Measurements from ENCODE around the gene AVEN.

The AVEN gene

GRCh38 chr15:33866101-33866737 is 172.8 kb downstream of the AVEN start:
- DNase-seq (ENCODE audit: extremely low read depth, insufficient read length), result no peak
- H3K27me3 ChIP-seq (replicated peaks; ENCODE audit: control insufficient read depth, insufficient read depth, low read length), result no peaks in the 10 kb centered on the region
- TF ChIP-seq CTCF (IDR thresholded peaks at IDR 0.05; ENCODE audit: insufficient read depth, low read length, poor library complexity, severe bottlenecking), result no peak
- H3K4me3 ChIP-seq (replicated peaks; ENCODE audit: low read depth, low read length), result no peak overlapping the region
- H3K36me3 ChIP-seq (ENCODE audit: control insufficient read depth, insufficient read depth, low read length), result no peaks in the 10 kb centered on the region

DNA sequence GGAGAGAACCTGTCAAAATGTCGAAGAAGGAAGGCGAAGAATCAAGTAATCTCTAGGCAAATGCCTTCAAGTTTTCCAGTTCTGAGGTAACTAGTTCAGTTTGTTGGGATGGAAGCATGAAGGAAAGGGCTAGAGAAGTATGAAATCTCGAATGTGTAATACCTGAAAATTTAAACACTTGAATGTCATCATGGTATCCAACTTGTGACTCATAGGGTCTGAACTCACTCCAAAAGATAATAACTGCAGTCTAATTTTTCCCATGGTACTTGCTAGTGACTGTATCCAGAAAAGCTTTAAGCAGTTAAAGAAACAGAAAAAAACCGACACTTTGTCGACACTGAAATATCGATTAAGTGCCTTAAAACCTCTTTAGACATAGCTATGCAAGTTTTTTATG is 173.6 kb downstream of the AVEN start:
- DNase-seq (ENCODE audit: extremely low read depth, insufficient read length), result no peak
- no peak overlapping the region for H3K4me3 ChIP-seq (replicated peaks; ENCODE audit: low read depth, low read length)
- no peaks in the 10 kb centered on the region for H3K27me3 ChIP-seq (replicated peaks; ENCODE audit: control insufficient read depth, insufficient read depth, low read length)
- H3K36me3 ChIP-seq (ENCODE audit: control insufficient read depth, insufficient read depth, low read length), result no peaks in the 10 kb centered on the region
- TF ChIP-seq CTCF (IDR thresholded peaks at IDR 0.05; ENCODE audit: insufficient read depth, low read length, poor library complexity, severe bottlenecking), result no peak

DNA sequence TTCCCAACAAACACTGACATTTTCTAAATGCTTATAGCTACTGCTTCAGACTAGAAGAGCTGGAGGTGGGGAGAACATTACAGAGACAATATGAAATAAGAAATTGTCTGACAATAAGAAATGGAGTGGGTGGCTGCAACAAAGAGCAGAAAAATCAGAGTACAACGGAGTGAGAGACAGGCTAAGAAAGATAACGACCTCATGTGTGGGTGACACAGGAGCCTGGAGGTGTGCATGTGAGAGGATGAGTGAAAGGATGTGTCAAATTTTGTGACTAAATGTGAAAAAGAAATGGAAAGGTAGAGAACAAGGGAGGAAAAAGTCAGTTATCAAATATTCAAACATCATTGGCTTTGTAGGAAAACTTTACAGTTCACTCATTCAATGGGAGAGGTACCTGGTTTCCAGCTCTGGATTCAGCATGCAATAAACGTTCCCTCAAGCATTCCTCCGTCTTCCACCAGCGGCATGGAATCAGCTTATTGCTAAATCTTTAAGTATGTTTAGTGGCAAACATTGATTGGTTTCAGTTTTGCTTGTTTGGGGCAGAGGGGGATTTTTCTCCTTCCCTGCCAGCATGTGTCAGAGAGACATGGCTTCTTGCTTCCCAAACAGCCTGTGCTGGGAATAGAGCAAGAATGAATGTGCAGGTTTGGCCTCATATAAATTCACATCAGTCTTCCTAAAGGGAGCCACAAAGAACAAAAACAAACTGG is 174.5 kb downstream of the AVEN start:
- Histone ChIP-seq H3K4me3 (replicated peaks; ENCODE audit: low read depth, low read length) (no peak overlapping the region), H3K27me3 (replicated peaks; ENCODE audit: control insufficient read depth, insufficient read depth, low read length) (no peaks in the 10 kb centered on the region)
- TF ChIP-seq CTCF (IDR thresholded peaks at IDR 0.05; ENCODE audit: insufficient read depth, low read length, poor library complexity, severe bottlenecking), result no peak

DNA sequence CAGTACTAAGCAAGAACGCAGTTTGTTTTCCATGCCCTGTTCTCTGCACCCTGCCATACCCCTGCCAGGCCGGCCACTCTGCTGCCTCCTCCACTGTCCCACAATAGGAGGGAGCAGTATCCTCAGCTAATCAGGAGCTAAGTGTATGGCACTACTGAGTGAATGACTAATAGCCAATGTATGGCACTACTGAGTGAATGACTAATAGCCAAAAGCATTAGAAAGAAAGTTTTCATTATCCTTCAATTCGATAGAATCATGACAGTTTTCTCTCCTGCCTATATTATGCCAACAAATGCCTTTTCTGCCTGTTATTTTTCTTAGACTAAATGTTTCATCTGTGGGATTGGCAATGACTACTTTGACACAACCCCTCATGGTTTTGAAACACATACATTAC is 178.2 kb downstream of the AVEN start:
- no peak for DNase-seq (ENCODE audit: extremely low read depth, insufficient read length)
- Histone ChIP-seq H3K27me3 (replicated peaks; ENCODE audit: control insufficient read depth, insufficient read depth, low read length) (no peaks in the 10 kb centered on the region), H3K36me3 (ENCODE audit: control insufficient read depth, insufficient read depth, low read length) (no peaks in the 10 kb centered on the region), H3K4me3 (replicated peaks; ENCODE audit: low read depth, low read length) (no peak overlapping the region)
- no peak for TF ChIP-seq CTCF (IDR thresholded peaks at IDR 0.05; ENCODE audit: insufficient read depth, low read length, poor library complexity, severe bottlenecking)

More for the DNA sequence above, 174.5 kb downstream of the AVEN start:
- H3K36me3 ChIP-seq (ENCODE audit: control insufficient read depth, insufficient read depth, low read length), result no peaks in the 10 kb centered on the region
- no peak for DNase-seq (ENCODE audit: extremely low read depth, insufficient read length)

DNA sequence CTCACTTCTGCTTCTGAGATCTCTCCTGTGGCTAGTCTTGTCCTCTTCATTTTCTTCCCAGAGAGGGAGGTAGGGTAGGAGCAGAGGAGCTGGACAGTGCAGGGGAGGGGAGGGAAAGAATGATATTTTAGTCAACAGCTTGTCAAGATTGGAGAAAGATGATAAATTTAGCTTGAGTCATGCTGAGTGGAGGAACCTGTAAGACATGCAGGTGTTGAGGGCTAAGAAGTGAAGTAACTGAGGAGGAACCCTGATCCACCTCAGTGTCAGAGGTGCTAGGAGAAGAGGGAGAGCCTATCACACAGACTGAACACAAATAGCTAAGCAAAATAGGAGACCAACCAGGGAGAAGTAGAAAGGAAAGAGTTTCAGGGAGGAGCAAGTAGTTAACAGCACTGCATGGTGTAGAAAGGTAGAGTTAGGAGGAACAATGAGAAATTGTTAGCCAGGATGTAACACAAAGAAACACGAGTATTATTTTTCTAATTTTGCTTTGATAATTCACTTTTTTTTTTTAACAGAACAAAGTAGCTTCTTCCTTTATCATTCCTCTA is 178.9 kb downstream of the AVEN start:
- no peaks in the 10 kb centered on the region for H3K36me3 ChIP-seq (ENCODE audit: control insufficient read depth, insufficient read depth, low read length)
- no peak for DNase-seq (ENCODE audit: extremely low read depth, insufficient read length)
- no peak overlapping the region for H3K4me3 ChIP-seq (replicated peaks; ENCODE audit: low read depth, low read length)
- no peaks in the 10 kb centered on the region for H3K27me3 ChIP-seq (replicated peaks; ENCODE audit: control insufficient read depth, insufficient read depth, low read length)
- TF ChIP-seq CTCF (IDR thresholded peaks at IDR 0.05; ENCODE audit: insufficient read depth, low read length, poor library complexity, severe bottlenecking), result no peak

Data from GM06990 (cell line).